Measurements from ENCODE around the gene ADK.

Gene ADK

DNA sequence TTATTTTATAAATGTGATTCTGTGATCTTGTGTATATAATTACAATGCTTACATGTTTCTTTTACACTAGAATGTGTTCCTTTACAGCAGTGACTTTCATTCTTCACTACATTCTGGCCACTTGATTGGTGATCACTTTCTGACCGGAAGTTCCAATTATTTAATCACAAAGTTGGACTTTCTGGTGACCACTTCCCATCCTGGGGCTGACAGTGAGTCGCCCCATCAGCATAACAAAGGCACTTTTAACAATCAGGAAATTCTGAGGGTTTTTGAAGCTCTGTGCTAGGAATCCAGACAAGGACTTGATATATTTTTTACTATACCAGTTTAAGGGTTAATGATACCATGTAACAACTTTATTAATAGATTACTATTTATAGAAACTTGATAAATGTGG lies 393.1 kb downstream of the ADK start:
- Histone ChIP-seq H3K27ac (no peak overlapping the region), H3K4me1 (ENCODE audit: control insufficient read depth in 1 of 2, insufficient read depth in 1 of 2, low read depth in 1 of 2, low read length in 1 of 2) (no peaks in the 10 kb centered on the region)
- TF ChIP-seq, protein P1, sequence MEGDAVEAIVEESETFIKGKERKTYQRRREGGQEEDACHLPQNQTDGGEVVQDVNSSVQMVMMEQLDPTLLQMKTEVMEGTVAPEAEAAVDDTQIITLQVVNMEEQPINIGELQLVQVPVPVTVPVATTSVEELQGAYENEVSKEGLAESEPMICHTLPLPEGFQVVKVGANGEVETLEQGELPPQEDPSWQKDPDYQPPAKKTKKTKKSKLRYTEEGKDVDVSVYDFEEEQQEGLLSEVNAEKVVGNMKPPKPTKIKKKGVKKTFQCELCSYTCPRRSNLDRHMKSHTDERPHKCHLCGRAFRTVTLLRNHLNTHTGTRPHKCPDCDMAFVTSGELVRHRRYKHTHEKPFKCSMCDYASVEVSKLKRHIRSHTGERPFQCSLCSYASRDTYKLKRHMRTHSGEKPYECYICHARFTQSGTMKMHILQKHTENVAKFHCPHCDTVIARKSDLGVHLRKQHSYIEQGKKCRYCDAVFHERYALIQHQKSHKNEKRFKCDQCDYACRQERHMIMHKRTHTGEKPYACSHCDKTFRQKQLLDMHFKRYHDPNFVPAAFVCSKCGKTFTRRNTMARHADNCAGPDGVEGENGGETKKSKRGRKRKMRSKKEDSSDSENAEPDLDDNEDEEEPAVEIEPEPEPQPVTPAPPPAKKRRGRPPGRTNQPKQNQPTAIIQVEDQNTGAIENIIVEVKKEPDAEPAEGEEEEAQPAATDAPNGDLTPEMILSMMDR (IDR thresholded peaks at IDR 0.05): no peak

DNA sequence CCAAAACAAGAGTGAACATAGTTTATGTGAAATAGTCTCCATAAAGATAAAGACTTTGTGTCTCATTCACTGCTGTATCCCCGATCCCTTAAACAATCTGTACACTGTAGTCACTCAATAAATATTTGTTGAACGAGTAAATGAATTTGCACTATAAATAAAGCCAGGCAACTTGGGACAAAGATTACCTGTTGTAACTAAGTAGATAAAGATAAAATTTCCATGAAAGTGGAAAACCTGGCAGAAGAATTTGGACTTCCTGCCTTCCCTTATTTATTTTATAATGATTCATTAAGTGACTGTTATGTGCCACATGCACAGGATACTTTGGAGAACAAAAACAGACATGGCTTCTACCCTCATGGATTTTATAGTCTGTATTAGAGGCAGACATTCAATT lies 397.7 kb downstream of the ADK start:
- Histone ChIP-seq H3K9me3 (no peaks in the 10 kb centered on the region), H3K4me3 (ENCODE audit: low read depth in 1 of 2, low read length in 1 of 2) (no peak overlapping the region), H3K4me1 (ENCODE audit: control insufficient read depth in 1 of 2, insufficient read depth in 1 of 2, low read depth in 1 of 2, low read length in 1 of 2) (no peaks in the 10 kb centered on the region)

More for the DNA sequence above, 393.1 kb downstream of the ADK start:
- Histone ChIP-seq H3K27me3 (no peaks in the 10 kb centered on the region), H3K36me3 (no peaks in the 10 kb centered on the region), H3K9me3 (no peaks in the 10 kb centered on the region), H3K4me3 (ENCODE audit: low read depth in 1 of 2, low read length in 1 of 2) (no peak overlapping the region)

DNA sequence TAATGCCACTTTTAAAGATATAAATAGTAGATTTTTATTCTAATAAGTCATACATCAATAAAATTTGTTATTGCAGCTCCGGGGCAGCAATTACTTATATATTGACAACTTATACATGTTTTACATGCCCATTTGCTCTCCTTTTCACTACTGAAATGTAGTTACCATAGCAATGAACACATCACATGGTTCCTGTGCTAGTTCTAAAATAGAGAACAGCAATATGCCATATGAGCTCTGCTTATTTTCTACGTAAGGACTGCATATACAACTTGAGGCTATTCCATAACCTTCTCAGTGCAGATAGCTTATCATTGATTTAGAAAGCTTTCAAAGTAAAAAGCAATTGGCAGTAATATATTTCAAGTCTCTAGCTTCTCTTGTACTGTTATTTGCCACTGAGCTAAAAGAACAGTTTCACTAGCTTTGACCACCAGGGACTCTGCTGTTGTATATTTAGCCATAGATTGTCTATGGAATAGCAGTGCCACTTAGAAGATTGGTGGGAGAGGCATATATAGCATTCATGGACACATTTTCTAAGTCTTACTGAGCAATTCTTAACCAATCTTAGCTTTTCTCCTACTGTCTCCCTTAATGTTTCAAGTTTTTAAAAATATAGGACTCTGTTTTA lies 405.2 kb downstream of the ADK start:
- Histone ChIP-seq H3K27me3 (no peaks in the 10 kb centered on the region), H3K27ac (no peak overlapping the region), H3K9me3 (no peaks in the 10 kb centered on the region), H3K36me3 (peaks cover 3% of the 10 kb centered on the region), H3K4me1 (ENCODE audit: control insufficient read depth in 1 of 2, insufficient read depth in 1 of 2, low read depth in 1 of 2, low read length in 1 of 2) (no peaks in the 10 kb centered on the region), H3K4me3 (ENCODE audit: low read depth in 1 of 2, low read length in 1 of 2) (no peak overlapping the region)
- TF ChIP-seq, protein P1 (IDR thresholded peaks at IDR 0.05): no peak

More for the DNA sequence above, 397.7 kb downstream of the ADK start:
- no peaks in the 10 kb centered on the region for H3K36me3 ChIP-seq
- no peaks in the 10 kb centered on the region for H3K27me3 ChIP-seq
- TF ChIP-seq, protein P1 (IDR thresholded peaks at IDR 0.05): no peak
- H3K27ac ChIP-seq: no peak overlapping the region

DNA sequence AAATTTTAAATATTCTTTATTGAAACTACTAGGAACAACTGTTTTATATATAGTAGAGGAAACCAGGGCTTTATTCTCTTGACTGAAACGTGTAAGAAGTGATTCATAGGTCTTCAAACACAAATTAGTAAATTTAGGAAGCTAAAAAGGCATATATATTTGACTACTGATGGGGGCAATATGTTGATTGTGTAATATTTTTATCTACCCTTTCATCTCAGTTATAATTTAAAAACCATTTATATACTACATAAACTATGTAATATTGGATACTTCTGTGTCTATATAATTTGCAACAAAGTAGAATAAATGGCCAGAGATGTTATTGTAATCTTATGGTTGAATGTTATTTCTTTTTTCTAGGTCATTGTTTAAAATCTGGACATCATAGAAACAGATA lies 406.1 kb downstream of the ADK start:
- Histone ChIP-seq H3K4me1 (ENCODE audit: control insufficient read depth in 1 of 2, insufficient read depth in 1 of 2, low read depth in 1 of 2, low read length in 1 of 2) (no peaks in the 10 kb centered on the region), H3K27me3 (no peaks in the 10 kb centered on the region), H3K27ac (no peak overlapping the region), H3K36me3 (peaks cover 3% of the 10 kb centered on the region), H3K4me3 (ENCODE audit: low read depth in 1 of 2, low read length in 1 of 2) (no peak overlapping the region), H3K9me3 (no peaks in the 10 kb centered on the region)
- TF ChIP-seq, protein P1 (IDR thresholded peaks at IDR 0.05): no peak

DNA sequence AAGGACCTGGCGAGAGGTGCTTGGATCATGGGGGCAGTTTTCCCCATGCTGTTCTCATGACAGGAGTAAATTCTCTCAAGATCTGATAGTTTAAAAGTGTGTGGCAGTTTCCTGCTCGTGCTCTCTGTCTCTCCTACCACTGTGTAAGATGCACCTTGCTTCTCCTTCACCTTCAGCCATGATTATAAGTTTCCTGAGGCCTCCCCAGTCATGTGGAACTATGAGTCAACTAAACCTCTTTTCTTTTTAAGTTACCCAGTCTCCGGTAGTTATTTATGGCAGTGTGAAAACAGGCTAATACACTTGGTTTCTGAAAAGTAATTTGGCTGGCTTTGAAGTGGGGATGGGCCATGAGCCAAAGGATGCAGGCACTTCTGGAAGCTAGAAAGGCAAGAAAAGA lies 407.4 kb downstream of the ADK start:
- Histone ChIP-seq H3K27me3 (no peaks in the 10 kb centered on the region), H3K4me3 (ENCODE audit: low read depth in 1 of 2, low read length in 1 of 2) (no peak overlapping the region), H3K9me3 (no peaks in the 10 kb centered on the region), H3K27ac (no peak overlapping the region), H3K4me1 (ENCODE audit: control insufficient read depth in 1 of 2, insufficient read depth in 1 of 2, low read depth in 1 of 2, low read length in 1 of 2) (no peaks in the 10 kb centered on the region), H3K36me3 (peaks cover 3% of the 10 kb centered on the region)
- TF ChIP-seq, protein P1 (IDR thresholded peaks at IDR 0.05): no peak

Measured in neutrophil (primary cell).